Fibroblast of skin of back (primary cell): ENCODE data around the gene CLEC14A.

Source experiments
- DNase-seq: peaks from one replicate; pipeline ENCODE4 v3.0.0-alpha.2; 2013

CLEC14A gene

DNA sequence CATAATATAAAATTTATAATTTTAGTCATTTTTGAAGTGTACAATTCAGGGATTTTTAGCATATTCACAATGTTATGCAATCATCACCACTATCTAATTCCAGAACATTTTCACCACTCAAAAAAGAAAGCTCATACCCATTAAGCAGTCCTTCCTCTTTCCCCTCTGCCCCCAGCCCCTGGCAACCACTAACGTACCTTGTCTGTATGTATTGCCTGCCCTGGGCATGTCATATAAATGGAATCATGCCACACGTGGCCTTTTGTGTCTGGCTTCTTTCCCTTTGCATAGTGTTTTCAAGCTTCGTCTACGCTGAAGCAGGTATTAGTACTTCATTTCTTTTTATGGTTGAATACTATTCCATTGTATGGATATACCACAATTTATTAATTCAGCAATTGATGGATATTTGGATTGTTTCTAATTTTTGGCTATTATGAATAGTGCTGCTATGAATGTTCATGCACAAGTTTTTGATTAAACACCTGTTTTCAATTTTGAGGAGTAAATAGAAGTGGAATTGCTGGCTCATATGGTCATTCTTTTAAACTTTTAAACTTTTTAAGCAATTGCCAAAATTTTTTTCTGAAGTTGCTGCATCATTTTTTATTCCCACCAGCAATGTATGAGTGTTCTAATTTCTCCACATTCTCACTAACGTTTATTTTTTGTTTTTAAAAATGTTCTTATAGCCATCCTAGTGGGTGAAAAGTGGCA, 49.8 kb downstream of the CLEC14A start:
- DNase-seq, result no peak

DNA sequence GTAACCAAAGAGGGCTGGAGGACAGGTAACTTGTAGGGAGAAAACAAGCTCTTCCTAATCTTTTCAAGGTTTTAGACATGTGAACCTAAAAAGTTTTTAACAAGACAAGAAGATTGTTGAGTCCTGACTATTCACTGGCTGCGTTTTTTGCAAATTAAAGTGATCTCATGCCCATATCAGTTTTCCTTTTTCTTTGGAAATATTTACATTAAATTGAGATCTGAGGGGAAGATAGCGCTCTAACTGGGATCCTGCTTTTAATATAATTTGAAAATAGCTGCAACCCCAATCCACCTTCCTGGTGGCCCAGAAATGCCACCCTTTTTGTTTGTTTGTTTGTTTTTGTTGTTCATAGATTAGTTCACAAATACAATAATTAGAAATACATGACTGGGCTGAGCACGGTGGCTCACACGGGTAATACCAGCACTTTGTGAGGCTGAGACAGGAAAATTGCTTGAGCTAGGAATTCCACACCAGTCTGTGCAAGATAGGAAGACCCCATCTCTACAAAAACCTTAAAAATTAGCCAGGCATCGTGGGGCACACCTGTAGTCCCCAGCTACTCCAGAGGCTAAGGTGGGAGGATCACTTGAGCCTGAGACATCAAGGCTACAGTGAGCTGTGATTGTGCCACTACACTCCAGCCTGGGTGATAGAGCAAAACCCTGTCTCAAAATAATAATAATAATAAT, 50.6 kb downstream of the CLEC14A start:
- DNase-seq, result no peak

DNA sequence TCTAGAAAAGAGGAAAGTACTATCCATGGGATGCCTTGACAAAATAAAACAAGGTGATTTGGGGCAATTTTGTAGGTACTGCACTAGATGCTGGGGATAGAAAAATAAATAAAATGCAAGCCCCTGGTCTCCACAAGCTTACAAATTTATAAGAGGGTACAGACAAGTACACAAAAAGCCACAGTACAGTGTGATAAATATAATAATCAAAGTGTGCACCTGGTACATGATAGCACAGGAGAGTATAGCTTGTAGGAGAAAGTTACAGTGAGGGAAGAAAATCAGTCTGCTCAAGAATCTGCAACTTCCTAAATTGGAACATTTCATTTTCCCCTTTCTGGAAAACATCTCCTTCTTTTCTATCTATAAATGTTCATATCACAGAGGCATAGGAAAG, 51.2 kb downstream of the CLEC14A start:
- no peak for DNase-seq
